Ecto neural progenitor cell (in vitro differentiated cells): Measurements from ENCODE around the gene FUT7.
"Not testable (repeated sequence)": the region's sequence is repeated elsewhere in the genome, so short reads cannot be mapped to it uniquely, and the experiment has no call there.

ENCODE experiments used
- DNase-seq: peaks from one replicate; pipeline ENCODE4 v3.0.0-alpha.2; 2018; ENCODE audit warnings: low spot score

The FUT7 gene

DNA sequence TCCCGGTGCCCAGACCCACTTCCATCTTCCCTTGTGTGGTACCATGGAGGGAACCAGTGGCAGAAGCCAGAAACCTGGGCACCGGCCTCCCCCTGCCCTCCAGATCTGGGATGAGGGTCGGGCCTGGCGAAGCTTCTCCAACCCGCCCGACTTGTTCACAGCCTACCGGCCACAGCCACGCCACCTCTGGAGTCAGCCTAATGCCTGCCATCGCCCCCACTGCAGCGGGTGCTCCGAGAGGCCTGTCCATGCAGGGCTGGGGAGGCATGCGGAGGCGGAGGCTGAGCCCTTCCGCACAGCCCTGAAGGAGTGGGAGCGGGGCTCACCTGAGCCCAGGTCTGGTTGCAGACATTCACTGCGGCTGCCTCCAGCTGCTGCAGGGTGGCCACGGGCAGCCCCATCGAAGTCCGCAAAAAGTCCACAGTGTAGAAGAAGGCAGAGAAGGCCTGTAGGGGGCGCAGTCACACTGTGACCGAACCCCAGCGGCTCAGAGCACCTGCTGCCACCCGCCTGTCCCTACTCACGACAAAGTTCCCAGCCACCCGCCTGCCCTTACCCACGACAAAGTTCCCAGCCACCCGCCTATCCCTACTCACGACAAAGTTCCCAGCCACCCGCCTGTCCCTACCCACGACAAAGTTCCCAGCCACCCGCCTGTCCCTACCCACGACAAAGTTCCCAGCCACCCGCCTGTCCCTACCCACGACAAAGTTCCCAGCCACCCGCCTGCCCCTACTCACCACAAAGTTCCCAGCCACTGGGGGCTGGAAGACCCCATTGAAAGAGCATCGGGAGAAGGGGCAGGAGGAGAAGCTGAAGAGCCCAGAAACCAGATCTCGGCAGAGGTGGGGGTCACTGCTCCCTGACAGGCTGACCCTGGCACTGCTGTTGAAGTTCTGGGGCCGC is 17.9 kb upstream of the FUT7 start:
- DNase-seq: peak; percentile 82

DNA sequence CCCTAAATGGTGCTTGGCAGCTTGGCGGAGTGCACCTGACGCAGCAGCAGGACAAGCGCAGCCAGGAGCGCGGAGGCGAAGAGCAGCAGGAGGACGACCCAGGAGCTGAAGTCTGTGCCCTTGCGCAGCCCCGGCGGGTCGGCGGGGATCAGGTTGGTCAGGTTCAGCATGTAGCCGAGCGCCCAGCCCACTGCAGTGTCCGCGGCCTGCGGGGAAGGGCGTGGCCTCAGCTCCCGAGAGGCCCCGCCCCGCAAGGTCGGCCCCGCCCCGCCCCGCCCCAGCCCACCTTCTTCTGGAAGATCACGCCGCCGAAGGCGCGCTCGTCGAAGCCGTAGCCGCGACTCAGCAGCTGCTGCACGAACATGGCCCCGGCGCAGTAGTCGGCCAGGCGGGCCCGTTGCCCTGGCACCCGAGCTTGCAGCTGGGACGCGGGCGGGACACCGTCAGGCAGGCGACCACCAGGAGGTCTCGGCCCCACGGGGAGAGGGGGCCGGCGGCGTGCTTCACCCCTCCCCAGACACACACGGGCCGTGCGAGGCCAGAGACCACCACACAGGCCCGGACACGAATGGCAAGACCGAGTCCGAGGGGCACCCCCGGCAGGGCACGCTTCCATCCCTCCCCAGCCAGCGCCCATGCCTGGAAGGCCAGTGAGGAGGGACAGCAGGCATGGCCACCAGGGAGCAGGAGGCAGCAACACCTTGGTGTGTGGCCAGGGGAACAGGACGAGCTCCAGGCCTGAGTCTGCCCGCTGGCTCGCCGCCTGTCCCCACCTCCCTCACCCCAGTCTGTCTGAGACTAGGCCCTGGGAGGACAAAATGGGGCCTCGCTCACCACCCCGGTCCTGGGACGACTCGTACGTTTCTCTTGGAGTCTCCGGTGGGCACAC is 17.0 kb upstream of the FUT7 start:
- DNase-seq: no peak

DNA sequence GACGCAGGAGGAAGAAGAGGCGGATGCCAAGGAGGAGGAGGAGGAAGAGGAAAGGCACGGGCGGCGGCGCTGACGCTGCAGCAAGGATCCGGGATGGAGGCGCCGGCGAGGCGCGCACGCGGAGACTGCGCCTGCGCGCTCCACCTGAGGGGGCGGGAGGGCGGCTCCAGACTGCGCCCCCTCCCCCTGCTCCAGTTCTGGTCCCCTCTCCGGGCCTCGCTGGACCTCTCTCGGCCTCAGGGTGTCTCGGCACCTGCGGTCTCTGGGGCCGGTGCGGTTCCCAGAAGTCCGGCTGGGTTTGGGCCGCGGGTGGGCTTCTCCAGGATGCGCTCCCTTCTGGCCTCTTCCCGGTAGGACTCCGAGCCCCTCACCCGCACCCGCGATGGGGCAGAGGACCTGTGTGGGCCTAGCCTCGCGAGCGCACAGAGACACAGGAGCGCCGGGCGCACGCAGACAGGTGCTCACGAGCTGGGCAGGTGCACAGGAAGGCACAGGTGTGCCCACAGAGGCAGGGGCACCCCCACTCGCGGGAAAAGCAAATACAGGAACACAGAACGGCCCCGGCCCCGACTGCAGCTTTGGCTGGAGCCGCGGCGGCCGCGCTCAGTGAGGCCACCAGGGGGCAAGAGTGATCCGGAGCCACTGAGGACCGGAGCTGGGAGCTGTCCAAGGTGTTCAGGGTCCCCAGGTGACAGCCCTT is 14.3 kb upstream of the FUT7 start, which contains the start of gene NPDC1:
NPDC1 (minus strand) TSS at position 90 of the 700 bp plus-strand sequence. CDS start 188 bp downstream, outside the sequence.
- DNase-seq: peak; percentile 93

DNA sequence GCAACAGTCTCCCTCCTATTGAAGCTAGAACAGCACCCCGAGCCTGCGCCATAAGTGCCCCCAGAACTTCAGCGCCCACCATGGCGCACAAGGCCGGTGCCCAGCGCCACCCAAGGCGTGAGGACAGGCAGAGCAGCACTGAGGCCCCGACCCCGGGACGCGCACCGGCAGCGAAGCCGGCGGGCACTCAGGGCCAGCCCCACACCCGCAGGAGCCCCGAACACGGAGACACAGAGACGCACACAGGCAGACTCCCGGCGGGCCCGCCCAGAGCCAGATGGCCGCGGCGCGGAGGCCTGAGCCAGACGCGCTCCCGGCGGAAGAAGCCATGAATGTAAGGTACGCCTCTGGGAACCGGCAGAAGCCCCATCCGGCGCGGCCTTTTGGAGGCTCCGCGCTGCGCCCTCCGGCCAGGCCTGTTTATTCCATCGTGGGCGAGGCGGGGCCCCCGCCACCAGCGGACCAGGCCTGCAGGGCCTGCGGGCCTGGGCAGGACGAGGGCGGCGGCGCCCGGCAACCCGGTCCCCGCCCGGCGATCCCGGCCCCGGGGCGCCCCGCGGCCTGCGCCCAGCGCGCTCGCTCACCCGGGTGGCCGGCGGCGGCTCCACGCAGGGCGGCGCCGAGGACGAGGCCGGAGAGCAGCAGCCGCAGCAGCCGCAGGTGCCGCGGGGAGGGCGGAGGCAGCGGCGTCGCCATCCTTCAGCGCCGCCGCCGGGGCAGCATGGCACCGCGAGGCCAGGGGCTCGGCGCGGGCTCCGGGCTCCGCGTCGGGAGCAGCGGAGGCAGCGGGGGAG is 13.6 kb upstream of the FUT7 start:
- no peak for DNase-seq

DNA sequence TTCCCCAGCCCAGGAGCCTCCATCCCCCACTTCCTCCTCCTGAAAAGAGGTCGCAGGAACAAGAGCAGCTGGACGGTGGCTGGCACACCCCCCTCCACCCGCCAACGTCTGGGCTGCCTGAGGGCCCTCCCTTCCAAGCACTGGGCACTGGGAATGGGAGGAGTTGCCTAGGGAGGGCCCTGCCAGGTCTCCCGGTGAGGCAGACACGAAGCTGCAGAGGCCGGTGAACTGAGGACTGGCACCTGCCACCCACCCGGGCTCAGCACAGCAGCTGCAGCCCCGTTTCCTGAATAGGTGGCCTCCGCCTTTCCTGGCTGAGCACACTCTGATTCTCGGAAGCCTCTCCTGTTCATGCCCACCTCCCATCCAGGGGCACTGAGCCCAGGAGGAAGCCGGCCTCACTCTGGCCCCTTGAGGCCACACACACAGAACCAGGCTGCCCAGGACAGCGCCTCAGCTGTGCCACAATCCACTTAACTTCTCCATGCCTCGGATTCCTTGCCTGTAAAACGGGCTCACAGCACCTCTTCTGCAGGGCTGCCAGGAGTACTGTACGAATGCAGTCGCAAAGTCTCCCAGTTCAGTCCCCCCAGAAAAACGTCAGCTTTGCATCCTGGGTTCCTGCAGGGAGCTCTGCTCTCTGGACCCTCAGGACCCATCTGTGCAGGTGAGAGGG is 12.8 kb upstream of the FUT7 start:
- no peak for DNase-seq

DNA sequence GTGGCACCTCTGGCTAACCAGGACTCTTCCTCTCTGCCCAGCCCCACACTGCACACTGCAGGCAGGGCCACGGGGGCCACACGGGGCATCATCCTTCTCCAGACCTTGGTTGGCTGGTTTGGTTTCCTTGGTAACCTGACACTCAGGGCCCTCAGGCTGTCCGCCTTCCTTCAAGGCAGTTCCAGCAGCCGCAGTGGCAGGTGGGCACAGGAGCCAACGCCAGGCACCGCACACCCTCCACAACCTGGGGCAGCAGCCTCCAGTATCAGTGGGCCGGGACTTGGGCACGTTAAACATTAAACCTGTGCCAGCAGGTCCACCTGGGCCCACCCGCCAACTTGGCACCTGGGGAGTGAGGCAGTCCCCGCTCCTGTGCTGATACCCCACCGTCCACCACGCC is 12.1 kb upstream of the FUT7 start:
- DNase-seq: no peak

DNA sequence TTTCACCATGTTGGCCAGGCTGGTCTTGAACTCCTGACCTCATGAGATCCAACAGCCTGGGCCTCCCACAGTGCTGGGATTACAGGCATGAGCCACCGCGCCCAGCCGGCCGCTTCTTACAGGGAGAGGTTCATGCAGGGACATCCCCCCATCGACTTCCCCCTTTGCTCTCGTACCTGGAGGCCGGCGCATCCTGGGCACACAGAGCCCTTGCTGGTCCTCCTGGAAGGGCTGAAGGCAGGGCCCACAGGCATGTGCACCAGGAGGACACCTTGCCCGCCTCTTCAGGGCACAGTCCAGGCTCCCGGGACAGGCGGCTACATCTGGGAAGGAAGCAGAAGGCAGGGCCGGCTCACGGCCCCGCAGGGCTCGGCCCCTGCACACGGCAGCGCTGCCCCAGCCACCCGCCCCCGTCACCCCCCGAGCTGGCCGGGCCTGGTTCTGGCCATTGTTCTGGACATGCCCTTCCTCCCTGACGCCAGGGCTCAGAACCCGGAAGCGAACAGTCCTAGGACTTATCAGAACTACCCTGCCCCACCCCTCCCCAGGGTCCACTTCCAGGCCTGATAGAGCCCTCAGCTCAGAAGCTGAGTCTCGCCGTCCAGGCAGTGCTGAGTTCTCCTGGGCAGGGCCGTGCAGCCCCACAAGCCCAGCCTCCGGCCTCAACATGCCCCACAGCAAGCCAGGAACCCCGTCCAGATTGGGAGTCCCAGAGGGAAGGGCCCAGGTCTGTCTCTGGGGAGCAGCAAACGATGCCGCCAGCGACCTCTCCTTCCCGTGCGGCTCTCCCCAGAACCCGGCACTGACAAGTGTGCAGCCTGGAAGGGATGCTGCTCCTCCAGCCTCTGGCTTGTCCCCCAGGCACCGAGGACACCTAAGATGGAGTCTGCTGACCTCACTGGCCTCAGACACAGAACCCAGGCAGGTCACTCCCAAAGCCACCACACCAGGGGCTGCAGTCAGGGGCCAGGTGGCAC is 11.2 kb upstream of the FUT7 start:
- no peak for DNase-seq

DNA sequence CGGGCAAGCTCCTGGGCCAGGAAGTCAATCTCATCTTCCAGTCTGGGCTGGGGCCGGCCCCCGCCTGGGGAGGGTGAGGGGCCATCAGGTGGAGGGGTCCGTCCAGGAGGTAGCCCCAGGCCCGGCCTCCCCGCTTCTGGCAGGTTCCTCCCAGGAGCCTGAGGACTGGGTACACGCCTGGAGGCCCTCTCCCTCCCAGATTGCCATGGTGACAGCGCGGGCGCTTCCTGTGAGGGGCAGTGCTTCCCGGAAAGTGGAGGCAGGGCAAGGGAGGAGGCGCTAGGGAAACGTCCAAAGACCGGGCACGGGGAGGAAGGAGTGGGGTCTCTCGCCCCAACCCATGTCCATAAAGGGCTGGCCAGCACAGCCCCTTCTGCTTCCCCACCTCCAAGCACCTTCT is 9.2 kb upstream of the FUT7 start:
- no peak for DNase-seq

DNA sequence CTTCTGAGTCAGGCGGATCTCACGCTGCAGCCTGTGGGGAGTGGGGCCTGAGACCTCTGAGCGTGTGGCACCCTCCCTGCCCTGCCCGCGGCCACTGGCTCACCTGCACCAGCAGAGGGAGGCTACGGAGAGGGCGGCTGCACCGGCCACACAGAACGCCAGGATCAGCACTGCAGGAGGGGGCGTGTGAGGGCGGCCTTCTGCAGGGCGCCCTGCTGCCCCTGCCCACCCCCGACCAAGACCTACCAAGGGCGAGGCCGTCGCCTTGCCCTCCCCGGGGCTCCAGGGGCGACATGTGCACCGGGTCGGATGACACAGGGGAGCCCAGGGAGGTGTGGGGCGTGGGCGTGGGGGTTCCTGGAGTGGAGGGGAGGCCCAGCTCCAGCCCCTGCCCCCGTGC is 8.7 kb upstream of the FUT7 start:
- DNase-seq: no peak

DNA sequence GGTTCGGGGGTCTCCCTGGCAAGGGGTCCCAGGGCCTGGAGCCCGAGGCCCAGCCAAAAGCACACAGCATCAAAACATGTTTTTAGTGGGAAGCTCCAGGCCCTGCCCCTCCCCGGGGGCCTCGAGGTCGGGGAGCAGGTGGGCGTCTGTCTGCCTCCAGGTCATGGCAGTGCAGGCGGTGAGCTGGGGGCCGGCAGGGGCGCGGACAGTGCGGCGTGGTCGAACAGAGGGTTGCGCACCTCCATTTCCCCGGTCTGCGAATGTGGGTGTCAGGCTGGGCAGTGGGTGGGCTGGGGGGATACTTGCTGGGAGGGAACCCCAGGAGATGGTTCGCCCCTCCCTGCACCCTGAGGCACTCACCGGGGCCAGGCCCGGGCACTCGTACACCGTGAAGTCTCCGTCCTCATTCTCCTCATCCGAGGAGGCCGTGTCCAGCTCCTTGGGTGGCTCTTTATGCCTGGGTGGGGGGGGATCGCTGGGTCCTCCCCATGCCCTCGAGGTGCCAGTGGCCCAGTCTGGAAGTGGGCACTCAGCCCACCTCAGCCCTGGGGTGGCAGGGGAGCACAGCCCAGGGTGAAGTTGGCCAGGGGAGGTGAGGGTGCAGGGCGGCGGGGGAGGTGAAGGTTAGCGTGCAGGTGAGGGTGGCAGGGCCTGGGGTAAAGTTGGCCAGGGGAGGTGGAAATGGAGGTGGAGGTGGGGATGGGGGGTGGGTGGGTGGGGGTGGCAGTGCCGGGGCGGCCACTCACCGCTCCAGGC is 7.9 kb upstream of the FUT7 start:
- no peak for DNase-seq

DNA sequence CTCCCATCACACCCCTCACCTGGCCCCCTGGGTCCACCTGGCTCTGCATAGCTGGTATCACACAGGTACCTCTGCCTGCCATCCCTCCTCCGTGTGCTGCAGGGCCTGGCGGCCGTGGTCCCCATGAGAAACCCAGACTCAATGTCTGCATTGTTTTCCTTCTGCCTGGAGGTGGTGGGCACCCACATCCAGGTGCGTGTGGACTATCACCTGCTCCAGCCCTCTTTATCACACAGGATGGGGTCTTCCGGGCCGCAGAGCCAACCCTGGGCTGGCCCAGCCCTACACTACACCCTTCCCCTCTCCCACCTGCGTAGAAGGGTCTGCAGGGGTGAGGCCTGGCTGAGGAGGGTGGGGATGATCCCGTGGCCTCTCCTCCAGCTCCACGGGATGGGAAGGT is 7.0 kb upstream of the FUT7 start:
- DNase-seq: no peak

DNA sequence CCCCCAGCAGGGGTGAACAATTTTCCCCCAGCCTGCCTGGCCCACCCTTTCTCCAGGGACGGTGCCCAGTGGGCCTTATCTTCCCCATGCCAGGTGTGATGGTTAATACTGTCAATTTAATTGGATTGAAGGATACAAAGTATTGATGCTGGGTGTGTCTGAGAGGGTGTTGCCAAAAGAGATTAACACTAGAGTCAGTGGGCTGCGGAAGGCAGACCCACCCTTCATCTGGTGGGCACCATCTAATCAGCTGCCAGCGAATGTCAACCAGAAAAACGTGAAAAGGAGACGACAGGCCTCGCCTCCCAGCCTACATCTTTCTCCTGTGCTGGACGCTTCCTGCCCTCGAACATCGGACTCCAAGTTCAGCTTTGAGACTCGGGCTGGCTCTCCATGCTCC is 5.6 kb upstream of the FUT7 start:
- no peak for DNase-seq

DNA sequence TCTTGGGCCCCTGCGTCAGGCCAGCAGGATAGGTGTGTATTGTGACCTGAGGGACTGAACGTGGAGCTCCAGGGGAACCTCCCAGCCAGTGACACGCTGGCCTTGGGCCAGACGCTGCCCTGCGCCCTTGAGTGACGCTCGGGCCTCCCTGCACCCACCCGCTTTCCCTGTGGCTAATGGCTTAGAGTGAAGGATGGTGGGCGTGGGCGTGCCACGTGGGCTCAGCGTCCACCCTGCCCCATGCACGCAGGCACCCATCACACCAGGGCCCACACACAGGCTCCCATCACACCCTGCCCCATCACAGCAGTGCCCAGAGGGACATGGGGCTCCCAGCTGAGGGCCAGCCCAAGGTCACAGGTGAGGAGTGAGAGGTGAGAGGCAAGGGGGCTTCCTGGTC is 5.1 kb upstream of the FUT7 start:
- no peak for DNase-seq

DNA sequence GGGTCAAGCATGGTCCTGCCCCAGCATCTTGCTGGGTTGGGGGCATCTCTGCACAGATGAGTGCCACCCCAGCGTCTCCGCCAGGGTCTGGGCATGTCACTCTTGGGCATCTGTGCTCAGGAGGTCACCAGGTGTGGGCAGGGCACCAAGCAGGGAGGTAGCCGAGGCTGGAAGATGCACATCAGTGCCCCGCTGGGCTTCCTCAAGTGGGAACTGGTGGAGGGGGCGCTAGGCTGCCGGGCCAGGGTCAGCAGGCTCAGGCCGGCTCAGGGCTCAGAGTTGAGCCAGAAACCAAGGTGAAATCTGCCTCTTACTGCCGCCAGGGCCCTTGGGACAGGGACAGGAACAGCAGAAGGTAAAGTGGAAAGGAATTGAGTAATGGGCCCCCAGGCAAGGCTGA is 4.0 kb upstream of the FUT7 start:
- no peak for DNase-seq

DNA sequence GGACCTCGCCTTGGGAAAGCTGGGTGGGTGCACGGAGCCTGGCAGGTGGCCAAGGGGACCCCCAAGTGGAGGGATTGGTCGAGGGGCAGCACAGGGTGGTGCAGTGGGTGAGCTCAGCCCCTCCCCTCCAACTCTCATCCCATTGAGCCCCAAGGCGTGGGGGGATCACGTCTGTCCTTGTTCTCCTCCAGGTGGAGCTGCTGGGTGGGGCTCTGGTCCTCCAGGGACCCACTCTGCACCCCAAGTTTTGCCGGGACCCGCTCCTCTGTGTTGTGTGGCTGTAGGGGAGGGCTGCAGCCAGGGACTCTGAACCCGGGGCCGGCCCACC is 3.6 kb upstream of the FUT7 start:
- peak; percentile 62 for DNase-seq

DNA sequence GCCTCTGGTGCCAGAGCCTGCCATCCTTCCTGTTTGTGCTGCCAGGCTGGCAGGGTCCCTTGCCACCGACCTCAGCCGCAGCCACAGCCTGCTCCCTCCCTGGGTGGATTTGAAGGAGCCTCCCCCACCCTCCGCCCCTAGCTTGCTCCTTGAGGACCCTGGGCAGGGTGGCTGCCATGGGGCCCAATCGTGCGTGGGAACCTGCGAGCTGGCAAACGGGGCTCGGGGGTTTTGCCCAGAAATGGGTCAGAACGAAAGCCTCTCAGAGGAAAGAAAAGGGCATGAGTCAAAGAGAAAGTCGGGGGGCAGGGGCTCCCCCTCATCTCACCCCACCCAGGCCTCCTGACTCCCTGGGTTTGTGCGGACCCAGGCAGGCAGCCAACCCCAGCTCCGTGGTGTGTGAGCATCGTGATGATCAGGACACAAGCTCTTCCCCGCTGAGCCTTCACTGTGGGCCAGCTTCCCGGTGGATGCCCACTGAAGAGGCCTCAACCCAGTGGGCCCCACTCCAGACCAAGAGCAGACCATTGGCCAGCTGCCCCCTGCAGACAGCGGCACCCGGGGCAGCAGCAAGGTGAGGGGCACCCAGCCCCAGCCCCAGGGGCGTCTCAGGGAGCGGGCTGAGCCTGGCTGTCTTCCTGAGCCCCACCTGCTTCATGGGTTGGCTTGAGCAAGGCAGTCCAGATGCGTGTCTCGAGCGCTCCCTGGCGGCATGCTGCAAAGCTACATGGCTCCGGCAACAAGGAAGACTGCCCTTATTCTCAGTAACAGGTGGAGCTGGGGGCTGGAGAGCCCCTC is 3.0 kb upstream of the FUT7 start:
- peak; percentile 90 for DNase-seq

DNA sequence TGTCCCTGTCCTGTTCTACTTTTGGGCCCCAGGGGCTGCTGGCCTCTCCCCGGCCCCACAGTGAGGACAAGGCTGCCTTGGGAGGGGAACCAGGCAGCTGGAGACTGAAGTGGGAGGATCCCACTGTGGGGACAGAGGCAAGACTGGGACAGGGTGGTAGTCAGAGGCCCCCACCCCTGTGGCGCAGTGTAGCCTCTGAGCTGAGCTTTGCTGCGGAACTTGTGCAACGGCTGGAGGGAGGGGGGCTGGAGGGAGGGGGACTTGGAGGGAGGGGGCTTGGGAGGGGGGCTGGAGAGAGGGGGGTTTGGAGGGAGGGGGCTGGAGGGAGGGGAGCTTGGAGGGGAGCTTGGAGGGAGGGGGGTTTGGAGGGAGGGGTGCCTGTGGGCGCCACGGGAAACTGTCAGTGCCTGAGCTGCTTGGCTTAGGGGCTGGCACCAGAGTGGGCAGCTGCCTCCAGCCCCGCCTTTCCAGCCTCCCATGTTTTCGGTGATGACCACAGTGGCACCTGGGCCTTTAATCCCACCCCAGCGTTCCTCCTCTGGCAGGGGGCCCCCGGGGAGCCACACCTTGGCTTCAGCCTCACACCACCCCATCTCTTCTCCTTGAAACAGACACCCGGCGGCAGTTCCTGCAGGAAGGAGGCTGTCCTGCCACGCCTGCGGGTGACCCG is 2.3 kb upstream of the FUT7 start:
- DNase-seq: no peak

DNA sequence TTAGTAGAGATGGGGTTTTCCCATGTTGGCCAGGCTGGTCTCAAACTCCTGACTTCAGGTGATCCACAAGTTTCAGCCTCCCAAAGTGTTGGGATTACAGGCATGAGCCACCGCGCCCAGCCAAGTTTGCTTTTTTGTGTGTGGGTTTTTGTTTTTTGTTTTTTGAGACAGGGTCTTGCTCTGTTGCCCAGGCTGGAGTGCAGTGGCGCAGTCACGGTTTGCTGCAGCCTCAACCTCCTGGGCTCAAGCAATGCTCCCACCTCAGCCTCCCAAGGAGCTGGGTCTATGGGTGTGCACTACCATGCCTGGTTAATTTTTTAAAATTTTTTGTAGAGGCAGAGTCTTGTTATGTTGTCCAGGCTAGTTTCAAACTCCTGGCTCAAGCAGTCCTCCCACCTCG is 1.6 kb upstream of the FUT7 start:
- DNase-seq: not testable (repeated sequence)
